GM19238 (cell line): ENCODE data around the gene WAC.
A peak's percentile ranks its signal among the peaks of the same experiment; 100 is the strongest.
"Not testable (repeated sequence)": the region's sequence is repeated elsewhere in the genome, so short reads cannot be mapped to it uniquely, and the experiment has no call there.

Experiments used
- DNase-seq: peaks from one replicate; pipeline ENCODE4 v3.0.0; 2011; ENCODE audit warnings: low spot score; ENCODE audit not compliant: insufficient read length

Gene WAC

GRCh38 chr10:28609636-28610035 lies 76.7 kb downstream of the WAC start:
- DNase-seq: not testable (repeated sequence)

- no peak for DNase-seq
These were observed 80.0 kb downstream of the WAC start for GRCh38 chr10:28612877-28613276.

GRCh38 chr10:28616514-28616913 lies 83.6 kb downstream of the WAC start:
- DNase-seq: no peak

- no peak for DNase-seq
These were observed 86.5 kb downstream of the WAC start for GRCh38 chr10:28619455-28619854.

GRCh38 chr10:28620251-28620650 lies 87.3 kb downstream of the WAC start:
- no peak for DNase-seq

GRCh38 chr10:28623483-28623882 lies 90.6 kb downstream of the WAC start:
- DNase-seq: no peak

GRCh38 chr10:28624351-28624750 lies 91.4 kb downstream of the WAC start:
- DNase-seq: no peak

GRCh38 chr10:28627102-28627501 lies 94.2 kb downstream of the WAC start:
- no peak for DNase-seq

GRCh38 chr10:28628184-28628893 lies 95.4 kb downstream of the WAC start:
- peak; percentile 41 for DNase-seq

- DNase-seq: no peak
These were observed 99.1 kb downstream of the WAC start for GRCh38 chr10:28631896-28632583.

- no peak for DNase-seq
These were observed 99.6 kb downstream of the WAC start for GRCh38 chr10:28632584-28632945.

- no peak for DNase-seq
These were observed 100.8 kb downstream of the WAC start for GRCh38 chr10:28633750-28634149.

GRCh38 chr10:28637346-28637745 lies 104.4 kb downstream of the WAC start:
- DNase-seq: no peak

- no peak for DNase-seq
These were observed 105.5 kb downstream of the WAC start for GRCh38 chr10:28638392-28638791.

GRCh38 chr10:28640551-28640950 lies 107.6 kb downstream of the WAC start:
- DNase-seq: no peak

- DNase-seq: no peak
These were observed 111.7 kb downstream of the WAC start for GRCh38 chr10:28644647-28645046.

- no peak for DNase-seq
These were observed 119.2 kb downstream of the WAC start for GRCh38 chr10:28652106-28652505.

- no peak for DNase-seq
These were observed 119.8 kb downstream of the WAC start for GRCh38 chr10:28652703-28653102.

- not testable (repeated sequence) for DNase-seq
These were observed 125.9 kb downstream of the WAC start for GRCh38 chr10:28658824-28659223.

GRCh38 chr10:28661035-28661434 lies 128.1 kb downstream of the WAC start:
- no peak for DNase-seq

GRCh38 chr10:28663576-28664368 lies 130.9 kb downstream of the WAC start:
- DNase-seq: peak; percentile 65

- no peak for DNase-seq
These were observed 131.4 kb downstream of the WAC start for GRCh38 chr10:28664369-28664740.
